Globus pallidus (tissue), 1 donor: Measurements from ENCODE around the gene CDC20.
"Not testable (repeated sequence)": the region's sequence is repeated elsewhere in the genome, so short reads cannot be mapped to it uniquely, and the experiment has no call there.

ENCODE experiments used
- DNase-seq: peaks from one replicate; pipeline ENCODE4 v3.0.0-alpha.2; 2015; ENCODE audit warnings: low spot score

CDC20 gene

GRCh38 chr1:43383449-43383848 lies 24.7 kb downstream of the CDC20 start:
- peak; percentile 82 for DNase-seq

- DNase-seq = no peak
Measured at GRCh38 chr1:43386676-43387075, 27.9 kb downstream of the CDC20 start.

- DNase-seq = no peak
Measured at GRCh38 chr1:43387976-43388599, 29.3 kb downstream of the CDC20 start.

- no peak for DNase-seq
Measured at GRCh38 chr1:43388613-43389012, 29.8 kb downstream of the CDC20 start.

- DNase-seq = peak; percentile 95
Measured at GRCh38 chr1:43389326-43390313, 30.8 kb downstream of the CDC20 start, which contains the start of the genes MED8 and SZT2. Gene MED8, minus strand, starts transcription at chr1:43389800. Its CDS starts 36 bp downstream, at chr1:43389764. Gene SZT2, plus strand, starts transcription at chr1:43389899. Its CDS starts 70 bp downstream, at chr1:43389969.

- no peak for DNase-seq
Measured at GRCh38 chr1:43392702-43393101, 33.9 kb downstream of the CDC20 start.

- no peak for DNase-seq
Measured at GRCh38 chr1:43395523-43395922, 36.7 kb downstream of the CDC20 start.

GRCh38 chr1:43396059-43396458 lies 37.3 kb downstream of the CDC20 start:
- no peak for DNase-seq

- DNase-seq = no peak
Measured at GRCh38 chr1:43398227-43398626, 39.4 kb downstream of the CDC20 start.

- DNase-seq = not testable (repeated sequence)
Measured at GRCh38 chr1:43400441-43400840, 41.7 kb downstream of the CDC20 start.

- DNase-seq = no peak
Measured at GRCh38 chr1:43402089-43402865, 43.5 kb downstream of the CDC20 start.

- no peak for DNase-seq
Measured at GRCh38 chr1:43404353-43404752, 45.6 kb downstream of the CDC20 start.

- DNase-seq = no peak
Measured at GRCh38 chr1:43405219-43405875, 46.6 kb downstream of the CDC20 start.

GRCh38 chr1:43405876-43406234 lies 47.1 kb downstream of the CDC20 start:
- DNase-seq = no peak

- no peak for DNase-seq
Measured at GRCh38 chr1:43410571-43410970, 51.8 kb downstream of the CDC20 start.
